Activated CD8-positive, alpha-beta memory T cell treated with anti-CD3 and anti-CD28 coated beads, Interleukin-2, amount 10 ng/mL, durations not matched to agents 7 days and 5 days (primary cell): ENCODE data around the gene ANKRD39. TPM values are rescaled to one million over a fixed set of nuclear protein-coding genes. Genes with fewer than 3 reads are reported as not detected.
"Not testable (repeated sequence)": the region's sequence is repeated elsewhere in the genome, so short reads cannot be mapped to it uniquely, and the experiment has no call there.

Experiments used
- ATAC-seq: fragments of 150-1000 bp; cut with Tn5 transposase; one replicate; pipeline ENCODE4 v1.10.0; 2021; ENCODE audit warnings: moderate library complexity
- CTCF ChIA-PET: fragments of 350-600 bp; sonication (Branson Sonifier 250); formaldehyde crosslinking; loops from one replicate; lab custom pipeline; 2021; ENCODE audit warnings: antibody characterized with exemption; lab: Charles Lee
- DNase-seq: peaks from one replicate; pipeline ENCODE4 v3.0.0-alpha.2; 2020
- H3K27ac Mint-ChIP-seq: one replicate; pipeline ENCODE4 v1.8.0; 2021; ENCODE audit warnings: mild to moderate bottlenecking, mixed read lengths
- H3K27me3 Mint-ChIP-seq: one replicate; pipeline ENCODE4 v1.8.0; 2021; ENCODE audit warnings: mixed read lengths
- H3K36me3 Mint-ChIP-seq: one replicate; pipeline ENCODE4 v1.8.0; 2021; ENCODE audit warnings: mild to moderate bottlenecking, mixed read lengths
- H3K4me1 Mint-ChIP-seq: one replicate; pipeline ENCODE4 v1.8.0; 2021; ENCODE audit warnings: mixed read lengths
- H3K4me3 Mint-ChIP-seq: one replicate; pipeline ENCODE4 v1.8.0; 2021; ENCODE audit warnings: mild to moderate bottlenecking, moderate library complexity, mixed read lengths
- H3K9me3 Mint-ChIP-seq: one replicate; pipeline ENCODE4 v1.8.0; 2022; ENCODE audit warnings: low read depth, mixed read lengths
- total RNA-seq, 2 experiments: library from RNA; stranded (reverse); gene quantifications; one replicate each; pipeline ENCODE4 v1.2.3, GENCODE V29; 2021

The ANKRD39 gene
- total RNA-seq, 2 experiments from 2014 or later = 32.6 to 42.6 TPM

GRCh38 chr2:96809951-96810782 is 47.6 kb downstream of the ANKRD39 start:
- Mint-ChIP-seq H3K36me3 (peaks cover 3% of the 10 kb centered on the region), H3K4me3 (no peak overlapping the region), H3K27me3 (no peaks in the 10 kb centered on the region), H3K27ac (no peak overlapping the region), H3K9me3 (no peaks in the 10 kb centered on the region), H3K4me1 (peaks cover 15% of the 10 kb centered on the region)
- DNase-seq (no peak), ATAC-seq (no peak)
- CTCF ChIA-PET = interaction anchor here (1.4 to 1.7 kb wide), 3 partner anchors 10 to 11 kb away, joined by 3 to 6 read pairs (median 4); no protein-coding TSS in a partner anchor

GRCh38 chr2:96809216-96809882 is 48.5 kb downstream of the ANKRD39 start:
- Mint-ChIP-seq H3K27me3 (no peaks in the 10 kb centered on the region), H3K4me1 (peaks cover 13% of the 10 kb centered on the region), H3K36me3 (peaks cover 3% of the 10 kb centered on the region), H3K27ac (no peak overlapping the region), H3K9me3 (no peaks in the 10 kb centered on the region), H3K4me3 (no peak overlapping the region)
- CTCF ChIA-PET = interaction anchor here (1.2 to 1.7 kb wide), 4 partner anchors 9 to 255 kb away, joined by 3 to 6 read pairs (median 4); no protein-coding TSS in a partner anchor
- no peak for ATAC-seq
- DNase-seq = no peak

GRCh38 chr2:96808176-96808837 is 49.5 kb downstream of the ANKRD39 start:
- Mint-ChIP-seq H3K27ac (no peak overlapping the region), H3K4me1 (peaks cover 13% of the 10 kb centered on the region), H3K9me3 (no peaks in the 10 kb centered on the region), H3K36me3 (peaks cover 3% of the 10 kb centered on the region), H3K4me3 (no peak overlapping the region), H3K27me3 (no peaks in the 10 kb centered on the region)
- CTCF ChIA-PET = interaction anchor here (1.2 to 1.7 kb wide), 3 partner anchors 10 to 254 kb away, joined by 3 to 4 read pairs (median 3); no protein-coding TSS in a partner anchor
- DNase-seq (no peak), ATAC-seq (no peak)

- no peak for ATAC-seq
- Mint-ChIP-seq H3K4me1 (peaks cover 13% of the 10 kb centered on the region), H3K27ac (peak overlapping the region; percentile 81), H3K27me3 (no peaks in the 10 kb centered on the region), H3K4me3 (peak overlapping the region; percentile 25), H3K9me3 (no peaks in the 10 kb centered on the region), H3K36me3 (peaks cover 3% of the 10 kb centered on the region)
- CTCF ChIA-PET = interaction anchor here (1.0 to 1.9 kb wide), 2 partner anchors 8 to 50 kb away, joined by 3 to 6 read pairs; partner anchors contain the start of gene ANKRD39
- DNase-seq = no peak
Observed at GRCh38 chr2:96807127-96807471, 50.7 kb downstream of the ANKRD39 start.

GRCh38 chr2:96806468-96807126 is 51.2 kb downstream of the ANKRD39 start:
- peaks cover 13% of the 10 kb centered on the region for H3K4me1 Mint-ChIP-seq
- H3K27me3 Mint-ChIP-seq = no peaks in the 10 kb centered on the region
- no peaks in the 10 kb centered on the region for H3K9me3 Mint-ChIP-seq
- ATAC-seq (peak; percentile 76), DNase-seq (peak; percentile 63)
- peak overlapping the region; percentile 25 for H3K4me3 Mint-ChIP-seq
- CTCF ChIA-PET = interaction anchor here (1.0 to 1.9 kb wide), 2 partner anchors 9 to 51 kb away, joined by 3 to 6 read pairs; partner anchors contain the start of gene ANKRD39
- H3K36me3 Mint-ChIP-seq = peaks cover 3% of the 10 kb centered on the region
- peak overlapping the region; percentile 81 for H3K27ac Mint-ChIP-seq

- CTCF ChIA-PET = interaction anchor here (1.5 to 1.9 kb wide), 2 partner anchors 9 to 15 kb away, joined by 4 to 6 read pairs; no protein-coding TSS in a partner anchor
- not testable (repeated sequence) for H3K9me3 Mint-ChIP-seq, H3K4me3 Mint-ChIP-seq, H3K27me3 Mint-ChIP-seq, DNase-seq, ATAC-seq, H3K36me3 Mint-ChIP-seq, H3K27ac Mint-ChIP-seq
- H3K4me1 Mint-ChIP-seq = peaks cover 13% of the 10 kb centered on the region
Observed at GRCh38 chr2:96805946-96806345, 51.9 kb downstream of the ANKRD39 start.

- Mint-ChIP-seq H3K9me3 (no peaks in the 10 kb centered on the region), H3K4me3 (no peak overlapping the region), H3K27ac (no peak overlapping the region), H3K4me1 (peaks cover 13% of the 10 kb centered on the region), H3K27me3 (no peaks in the 10 kb centered on the region), H3K36me3 (peaks cover 3% of the 10 kb centered on the region)
- CTCF ChIA-PET = interaction anchor here (0.7 to 1.5 kb wide), 6 partner anchors 13 to 53 kb away, joined by 3 to 6 read pairs (median 4); partner anchors contain the start of gene ANKRD39
- DNase-seq = no peak
- ATAC-seq = no peak
Observed at GRCh38 chr2:96804986-96805385, 52.8 kb downstream of the ANKRD39 start.

GRCh38 chr2:96802721-96803120 is 55.1 kb downstream of the ANKRD39 start:
- Mint-ChIP-seq H3K27me3 (no peaks in the 10 kb centered on the region), H3K4me3 (no peak overlapping the region), H3K4me1 (peaks cover 13% of the 10 kb centered on the region), H3K27ac (no peak overlapping the region), H3K9me3 (no peaks in the 10 kb centered on the region), H3K36me3 (peaks cover 3% of the 10 kb centered on the region)
- DNase-seq (no peak), ATAC-seq (no peak)
- CTCF ChIA-PET = interaction anchor here (0.8 to 2.0 kb wide), 6 partner anchors 11 to 248 kb away, joined by 3 to 7 read pairs (median 4); partner anchors contain the start of genes ANKRD39, CNNM3 and KANSL3

GRCh38 chr2:96801786-96802595 is 55.8 kb downstream of the ANKRD39 start:
- DNase-seq = peak; percentile 55
- CTCF ChIA-PET = interaction anchor here (0.8 to 2.2 kb wide), 7 partner anchors 8 to 248 kb away, joined by 3 to 7 read pairs (median 6); partner anchors contain the start of genes ANKRD39, CNNM3 and KANSL3
- Mint-ChIP-seq H3K27ac (no peak overlapping the region), H3K4me3 (no peak overlapping the region), H3K27me3 (no peaks in the 10 kb centered on the region), H3K9me3 (no peaks in the 10 kb centered on the region), H3K4me1 (peaks cover 12% of the 10 kb centered on the region), H3K36me3 (peaks cover 3% of the 10 kb centered on the region)
- peak; percentile 27 for ATAC-seq

- Mint-ChIP-seq H3K9me3 (no peaks in the 10 kb centered on the region), H3K27me3 (no peaks in the 10 kb centered on the region), H3K27ac (no peak overlapping the region), H3K36me3 (no peaks in the 10 kb centered on the region), H3K4me1 (peaks cover 4% of the 10 kb centered on the region), H3K4me3 (no peak overlapping the region)
- ATAC-seq (peak; percentile 92), DNase-seq (peak; percentile 83)
- CTCF ChIA-PET = interaction anchor here (0.6 to 2.8 kb wide), 18 partner anchors 9 to 262 kb away, joined by 3 to 17 read pairs (median 4); partner anchors contain the start of gene CNNM3
Observed at GRCh38 chr2:96801005-96801785, 56.6 kb downstream of the ANKRD39 start.
